ENCODE measurements around the gene CNIH3.

GRCh38 chr1:224640018-224640417, 23.9 kb downstream of the CNIH3 start:
- TF ChIP-seq CTCF (conservative IDR thresholded peaks at IDR 0.05 in 1 of 2, IDR thresholded peaks at IDR 0.05 in 1 of 2; ENCODE audit: low read depth in 1 of 2, low read length in 2 of 2), result no peak
- no peak for TF ChIP-seq EZH2 (IDR thresholded peaks at IDR 0.05; ENCODE audit: low read length, missing control alignments)

Data from fibroblast of lung (primary cell).